Heart right ventricle (tissue), 16 donors: ENCODE measurements around the gene CFHR2. TPM values are rescaled to one million over a fixed set of nuclear protein-coding genes. Genes with fewer than 3 reads are reported as not detected.
"Not testable (repeated sequence)": the region's sequence is repeated elsewhere in the genome, so short reads cannot be mapped to it uniquely, and the experiment has no call there.

ENCODE experiments used
- ATAC-seq, 8 donors: fragments of 200-7000 bp; cut with Tn5 transposase; one replicate each; pipeline ENCODE4 v1.9.1; 2020; ENCODE audit warnings: mild to moderate bottlenecking in 8 of 8, moderate library complexity in 8 of 8, moderate number of reproducible peaks in 1 of 8
- DNase-seq, 2 donors: peaks; one replicate each; pipeline ENCODE4 v3.0.0-alpha.2; 2020
- H3K27ac ChIP-seq, 10 donors: fragments of 200-600 bp; sonication (generic) in 2 of 10; one replicate each; pipeline versions ENCODE4 v1.5.0 to v1.8.0; 2020 to 2022; ENCODE audit warnings: mild to moderate bottlenecking in 3 of 10
- H3K27me3 ChIP-seq, 7 donors: fragments of 200-600 bp; one replicate each; pipeline ENCODE4 v1.8.0; 2021 to 2022; ENCODE audit warnings: mild to moderate bottlenecking in 2 of 7
- H3K36me3 ChIP-seq, 9 donors: fragments of 200-600 bp; sonication (generic) in 1 of 9; one replicate each; pipeline versions ENCODE4 v1.5.0 to v1.8.0; 2020 to 2022; ENCODE audit warnings: mild to moderate bottlenecking in 2 of 9
- H3K4me1 ChIP-seq, 9 donors: fragments of 200-600 bp; sonication (generic) in 1 of 9; one replicate each; pipeline versions ENCODE4 v1.5.0 to v1.8.0; 2020 to 2022; ENCODE audit warnings: mild to moderate bottlenecking in 4 of 9
- H3K4me3 ChIP-seq, 10 donors: fragments of 200-600 bp; sonication (generic) in 2 of 10; one replicate each; pipeline versions ENCODE4 v1.5.0 to v1.8.0; 2020 to 2022; ENCODE audit warnings: mild to moderate bottlenecking in 7 of 10, moderate library complexity in 2 of 10
- H3K9me3 ChIP-seq, 11 donors: fragments of 200-600 bp in 10 of 11; sonication (generic) in 2 of 11; one replicate each; pipeline versions ENCODE4 v1.5.0 to v1.8.0; 2013 to 2022; ENCODE audit warnings: mild to moderate bottlenecking in 2 of 11, control low read depth in 1 of 11, moderate library complexity in 1 of 11
- CTCF ChIP-seq, 9 donors: fragments of 200-600 bp; sonication (generic) in 2 of 9; IDR thresholded peaks; one replicate each; pipeline versions ENCODE4 v1.5.0 to v1.8.0; 2021 to 2022; ENCODE audit warnings: antibody characterized with exemption in 9 of 9, mild to moderate bottlenecking in 5 of 9, moderate library complexity in 1 of 9
- WGBS, 2 donors: extraction: QIAGEN DNeasy Blood & Tissue Kit; methylation state at CpG; one replicate each; pipeline ENCODE4 v1.1.7; 2013; ENCODE audit warnings: inconsistent platforms in 1 of 2; 5-methylcytosine and 5-hydroxymethylcytosine counted together
- intact Hi-C, 10 donors: fragments of 100-400 bp; cut with DNase I; formaldehyde crosslinking; loops; one replicate each; pipeline versions ENCODE4 v1.11.1 to v1.14.2; 2022
- polyA plus RNA-seq, 2 donors: library from polyadenylated mRNA; stranded (reverse); fragments of 200-250 nt; gene quantifications; one replicate each; pipeline ENCODE4 v1.2.3, GENCODE V29; 2013
- total RNA-seq, 10 donors: library from RNA; stranded (reverse); fragmentation: NEBNext Ultra II Directional in 3 of 10; extraction: Animal tissue kit (Norgen Biotek cat#: 25700) in 3 of 10; gene quantifications; one replicate each; pipeline versions ENCODE4 v1.2.1 to v1.2.4, GENCODE V29; 2021 to 2023
- donor health status: Arrhythmogenic right ventricular cardiomyopathy.
- donor health status: ischemic (EF 13 %, LVEDD 7.1; RV severe dilation, severe dysfunction).
- donor health status: healthy with polysubstance abuse.
- donor health status: DM: no; HTN: yes; CAD: no.
- donor health status: DM: no; HTN: no; CAD: no.
- donor health status: ischemic (EF 25% LVEDD 6.9; RV normal size, moderate dysfunction).
- donor health status: ischemic (EF 25% LVEDD 5.7; RV mildly dilated, moderate dysfunction).
- donor health status: healthy.
- donor health status: DM: yes; HTN: yes; CAD: no.
- donor health status: Ischemic cardiomyopathy.
- donor health status: ischemic (EF 35%, LVEDD 5.7; RV mildly dilated, moderate dysfunction).
- donor health status: nonischemic (EF 11% LVEDD 7.7; RV severe dilation, severe dysfunction).
- donor health status: DM: yes; HTN: yes; CAD: no.
- donor health status: PGD.
- donor health status: ischemic (EF 29% LVEDD 5.4; RV normal size, mild dysfunction).
- donor health status: nonischemic (EF 23%, LVEDD 6.1; RV moderate dilation, normal function).

CFHR2 gene
- total and polyA plus RNA-seq, 12 donors: not detected

GRCh38 chr1:196933531-196934189, 9.9 kb upstream of the CFHR2 start:
- no peak overlapping the region for H3K4me3 ChIP-seq
- no peak for DNase-seq
- no peak for TF ChIP-seq CTCF (IDR thresholded peaks at IDR 0.05)

GRCh38 chr1:196941474-196941873, 2.1 kb upstream of the CFHR2 start:
- H3K27me3 ChIP-seq, H3K9me3 ChIP-seq, H3K36me3 ChIP-seq, DNase-seq, ATAC-seq, H3K27ac ChIP-seq, intact Hi-C loops, H3K4me3 ChIP-seq, H3K4me1 ChIP-seq: not testable (repeated sequence)
- 71 to 78% methylated on average over 6 of the region's 6 CpGs for whole genome bisulfite sequencing, 2 donors

More at GRCh38 chr1:196933531-196934189, 9.9 kb upstream of the CFHR2 start:
- Histone ChIP-seq H3K27ac (no peak overlapping the region), H3K4me1 (no peaks in the 10 kb centered on the region), H3K9me3 (no peaks in the 10 kb centered on the region), H3K36me3 (no peaks in the 10 kb centered on the region), H3K27me3 (no peaks in the 10 kb centered on the region)
- WGBS, 2 donors: 88 to 93% methylated on average over 32 of the region's 32 CpGs
- intact Hi-C loops: no loop called here
- no peak for ATAC-seq

GRCh38 chr1:196951711-196952394, 8.3 kb downstream of the CFHR2 start:
- no peak for TF ChIP-seq CTCF (IDR thresholded peaks at IDR 0.05)
- 65 to 79% methylated on average over 2 of the region's 2 CpGs for WGBS, 2 donors
- H3K36me3 ChIP-seq: no peaks in the 10 kb centered on the region
- H3K27me3 ChIP-seq: no peaks in the 10 kb centered on the region
- H3K4me3 ChIP-seq: no peak overlapping the region
- ATAC-seq (no peak), DNase-seq (no peak)
- no peak overlapping the region for H3K27ac ChIP-seq
- peaks cover 0 to 10% (median 0%) of the 10 kb centered on the region in 11 donors for H3K9me3 ChIP-seq
- no peaks in the 10 kb centered on the region for H3K4me1 ChIP-seq
- intact Hi-C loops: no loop called here

GRCh38 chr1:196954778-196955177, 11.2 kb downstream of the CFHR2 start:
- H3K4me1 ChIP-seq: no peaks in the 10 kb centered on the region
- TF ChIP-seq CTCF (IDR thresholded peaks at IDR 0.05): no peak
- H3K27ac ChIP-seq: no peak overlapping the region
- no peak overlapping the region for H3K4me3 ChIP-seq
- no peaks in the 10 kb centered on the region for H3K36me3 ChIP-seq
- intact Hi-C loops: no loop called here
- DNase-seq (no peak), ATAC-seq (no peak)
- WGBS, 2 donors: 56 to 71% methylated on average over 2 of the region's 2 CpGs
- H3K9me3 ChIP-seq: peaks cover 0 to 10% (median 0%) of the 10 kb centered on the region in 11 donors
- no peaks in the 10 kb centered on the region for H3K27me3 ChIP-seq

GRCh38 chr1:196955926-196956325, 12.4 kb downstream of the CFHR2 start:
- no peak for TF ChIP-seq CTCF (IDR thresholded peaks at IDR 0.05)
- Histone ChIP-seq H3K4me1 (no peaks in the 10 kb centered on the region), H3K27ac (no peak overlapping the region), H3K9me3 (peaks cover 0 to 10% (median 0%) of the 10 kb centered on the region in 11 donors), H3K27me3 (peaks cover 0 to 2% (median 0%) of the 10 kb centered on the region in 7 donors), H3K36me3 (no peaks in the 10 kb centered on the region), H3K4me3 (no peak overlapping the region)
- intact Hi-C loops: no loop called here
- no peak for DNase-seq
- 84 to 85% methylated on average over 1 of the region's 1 CpG for WGBS, 2 donors
- ATAC-seq: no peak
